ENCODE data around the gene CARS1. TPM values are rescaled to one million over a fixed set of nuclear protein-coding genes. Genes with fewer than 3 reads are reported as not detected.

Gene CARS1
- total RNA-seq, 2 donors from 2014 or later, result 15.8 to 20.8 TPM

DNA sequence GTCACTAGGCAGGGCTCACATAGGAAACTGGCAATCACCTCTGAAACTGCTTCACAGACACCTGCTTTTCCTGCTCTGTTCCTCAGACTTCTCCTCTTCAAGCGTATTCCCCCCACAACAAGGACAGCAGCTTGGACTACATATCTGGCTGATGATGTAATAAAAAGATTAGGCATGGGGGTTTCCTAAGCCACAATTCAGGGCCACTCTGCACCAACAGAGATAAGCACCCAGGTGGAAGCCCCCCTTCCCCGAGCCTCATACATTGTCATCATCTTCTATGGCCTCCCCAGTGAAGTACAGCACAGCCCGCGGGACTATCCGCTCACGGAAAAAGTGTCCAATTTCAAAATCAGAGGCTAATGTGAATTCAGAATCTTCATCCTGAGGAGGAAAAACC lies 103.0 kb downstream of the CARS1 start:
- Histone ChIP-seq H3K27me3 (no peaks in the 10 kb centered on the region), H3K27ac (no peak overlapping the region), H3K4me1 (no peaks in the 10 kb centered on the region), H3K9me3 (no peaks in the 10 kb centered on the region), H3K36me3 (replicated peaks in 1 of 2; ENCODE audit: insufficient read depth in 1 of 2, low read depth in 2 of 2) (peaks cover 12 to 46% of the 10 kb centered on the region in 2 donors), H3K4me3 (no peak overlapping the region)
- DNase-seq (no peak), ATAC-seq (peak; percentile 33)
- no peak for TF ChIP-seq POLR2A (IDR thresholded peaks at IDR 0.05)
- TF ChIP-seq, protein P1, sequence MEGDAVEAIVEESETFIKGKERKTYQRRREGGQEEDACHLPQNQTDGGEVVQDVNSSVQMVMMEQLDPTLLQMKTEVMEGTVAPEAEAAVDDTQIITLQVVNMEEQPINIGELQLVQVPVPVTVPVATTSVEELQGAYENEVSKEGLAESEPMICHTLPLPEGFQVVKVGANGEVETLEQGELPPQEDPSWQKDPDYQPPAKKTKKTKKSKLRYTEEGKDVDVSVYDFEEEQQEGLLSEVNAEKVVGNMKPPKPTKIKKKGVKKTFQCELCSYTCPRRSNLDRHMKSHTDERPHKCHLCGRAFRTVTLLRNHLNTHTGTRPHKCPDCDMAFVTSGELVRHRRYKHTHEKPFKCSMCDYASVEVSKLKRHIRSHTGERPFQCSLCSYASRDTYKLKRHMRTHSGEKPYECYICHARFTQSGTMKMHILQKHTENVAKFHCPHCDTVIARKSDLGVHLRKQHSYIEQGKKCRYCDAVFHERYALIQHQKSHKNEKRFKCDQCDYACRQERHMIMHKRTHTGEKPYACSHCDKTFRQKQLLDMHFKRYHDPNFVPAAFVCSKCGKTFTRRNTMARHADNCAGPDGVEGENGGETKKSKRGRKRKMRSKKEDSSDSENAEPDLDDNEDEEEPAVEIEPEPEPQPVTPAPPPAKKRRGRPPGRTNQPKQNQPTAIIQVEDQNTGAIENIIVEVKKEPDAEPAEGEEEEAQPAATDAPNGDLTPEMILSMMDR (IDR thresholded peaks at IDR 0.05), result no peak
- WGBS, 2 donors, result 78 to 86% methylated on average over 6 of the region's 6 CpGs
- intact Hi-C loops (cut with DNase I), result no loop called here

DNA sequence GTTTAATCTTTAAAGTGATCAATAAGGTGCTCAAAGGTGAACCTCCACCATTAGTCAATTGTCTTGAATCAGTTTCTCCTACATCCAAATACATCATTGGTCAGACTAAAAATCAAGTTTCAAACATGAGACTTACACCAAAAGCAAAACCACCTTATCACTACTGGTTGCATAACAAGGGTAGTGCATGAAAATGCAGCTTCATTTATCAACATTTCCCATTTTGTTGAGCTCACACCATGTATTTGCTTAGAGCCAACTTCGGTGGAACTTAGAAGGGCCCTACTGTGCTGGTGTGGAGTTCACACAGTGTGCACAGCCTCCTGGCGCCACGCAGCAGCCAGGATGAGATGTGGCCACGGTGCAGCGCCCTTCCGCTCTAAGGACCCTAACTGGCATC lies 104.9 kb downstream of the CARS1 start:
- intact Hi-C loops (cut with DNase I), result no loop called here
- Histone ChIP-seq H3K4me1 (no peaks in the 10 kb centered on the region), H3K36me3 (replicated peaks in 1 of 2; ENCODE audit: insufficient read depth in 1 of 2, low read depth in 2 of 2) (peaks cover 12 to 35% of the 10 kb centered on the region in 2 donors), H3K9me3 (no peaks in the 10 kb centered on the region), H3K27me3 (no peaks in the 10 kb centered on the region), H3K4me3 (no peak overlapping the region), H3K27ac (no peak overlapping the region)
- WGBS, 2 donors, result 74 to 93% methylated on average over 6 of the region's 6 CpGs
- ATAC-seq (no peak), DNase-seq (no peak)
- TF ChIP-seq, protein P1 (IDR thresholded peaks at IDR 0.05), result no peak
- TF ChIP-seq POLR2A (IDR thresholded peaks at IDR 0.05), result no peak

DNA sequence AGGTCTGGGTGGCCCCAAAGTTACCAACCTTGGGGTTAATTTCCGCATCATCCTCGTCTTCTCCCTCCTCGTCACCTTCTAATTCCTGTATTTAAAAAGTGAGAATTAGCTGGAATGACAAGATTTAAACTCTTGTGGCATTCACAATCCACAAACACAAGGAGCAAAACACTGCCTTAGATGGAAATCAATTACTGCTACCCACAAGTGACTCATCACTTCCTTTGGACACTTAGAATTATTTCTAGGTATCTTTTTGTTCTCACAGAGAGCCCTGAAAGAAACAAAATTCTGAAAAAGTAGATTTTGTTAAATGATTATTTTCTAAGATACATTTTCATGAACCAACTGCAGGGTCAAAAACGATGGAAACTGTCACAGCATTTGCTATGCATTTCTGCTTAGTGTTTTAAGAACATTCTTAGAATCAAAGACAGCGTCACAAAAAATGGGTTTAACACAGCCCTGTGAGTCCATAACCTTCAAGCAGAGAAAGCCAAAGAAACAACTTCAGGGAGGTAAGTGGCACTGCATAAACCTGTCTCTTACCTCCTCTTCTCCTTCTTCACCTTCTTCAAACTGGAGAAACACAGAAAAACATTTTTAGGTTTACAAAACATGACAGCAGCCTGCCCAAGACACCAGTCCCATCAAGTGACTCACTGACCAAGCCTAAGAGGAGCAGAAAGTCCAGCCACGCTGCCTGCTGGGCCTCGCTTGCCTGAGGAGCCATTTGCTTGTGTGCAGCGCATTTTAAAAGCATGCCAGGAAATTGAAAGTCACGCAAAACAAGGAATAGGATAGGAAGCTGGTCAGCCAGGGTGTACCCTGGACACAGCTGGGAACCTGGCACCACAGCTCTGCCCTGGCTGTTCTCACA lies 105.8 kb downstream of the CARS1 start:
- no peaks in the 10 kb centered on the region for H3K9me3 ChIP-seq
- intact Hi-C loops (cut with DNase I), result no loop called here
- H3K27me3 ChIP-seq, result no peaks in the 10 kb centered on the region
- no peaks in the 10 kb centered on the region for H3K4me1 ChIP-seq
- ATAC-seq (no peak), DNase-seq (no peak)
- no peak for TF ChIP-seq POLR2A (IDR thresholded peaks at IDR 0.05)
- TF ChIP-seq, protein P1 (IDR thresholded peaks at IDR 0.05), result no peak
- no peak overlapping the region for H3K27ac ChIP-seq
- 72 to 83% methylated on average over 9 of the region's 9 CpGs for WGBS, 2 donors
- H3K4me3 ChIP-seq, result no peak overlapping the region
- peaks cover 7 to 30% of the 10 kb centered on the region in 2 donors for H3K36me3 ChIP-seq (replicated peaks in 1 of 2; ENCODE audit: insufficient read depth in 1 of 2, low read depth in 2 of 2)

Small RNAs within 50 kb of the gene (small RNA-seq; reads per million reads assigned to genes)
- gene RNU1-91P (not detected), gene SNORA54 (7.2 reads per million, percentile 90 among the genes with 10 or more reads in this experiment)

Other genes starting within 250 kb of the CARS1 start
- 100 to 1,000 TPM in 1 of 2 donors, 10 to 100 TPM in 1; 35.3 to 231 TPM for gene CDKN1C, start 171.6 kb downstream of the CARS1 start, total RNA-seq
- 1 to 10 TPM in 1 of 2 donors, not detected in 1; 4.2 TPM for gene PHLDA2, start 128.0 kb downstream of the CARS1 start, total RNA-seq
- 10 to 100 TPM; 45.9 to 57.7 TPM for gene NAP1L4, start 65.1 kb downstream of the CARS1 start, total RNA-seq
- 10 to 100 TPM; 22.3 to 62.0 TPM for gene OSBPL5, start 107.9 kb upstream of the CARS1 start, total RNA-seq
- gene MRGPRG, start 161.4 kb upstream of the CARS1 start, total RNA-seq, result not detected
- gene MRGPRE, start 175.0 kb upstream of the CARS1 start, total RNA-seq, result not detected

All from body of pancreas (tissue), 4 donors.